Pericardium fibroblast (primary cell): ENCODE data around the gene PPP1R17. TPM values are rescaled to one million over a fixed set of nuclear protein-coding genes. Genes with fewer than 3 reads are reported as not detected.

ENCODE experiments used
- total RNA-seq: library from RNA; depleted of rRNA; stranded (reverse); fragments of >200 nt; gene quantifications from 2 replicates; pipeline ENCODE4 v1.2.3, GENCODE V29; 2015

Gene PPP1R17
- not detected in 2 replicates for total RNA-seq

GRCh38 chr7:31687024-31687748, at the start of gene PPP1R17:
Gene PPP1R17 (plus strand): TSS chr7:31687215. CDS start chr7:31692442, 5,227 bp downstream.

Other genes starting within 250 kb of the PPP1R17 start
- not detected in 2 replicates for gene ITPRID1, start 173.1 kb upstream of the PPP1R17 start, total RNA-seq